ENCODE results near the gene RPS17. TPM values are rescaled to one million over a fixed set of nuclear protein-coding genes. Genes with fewer than 3 reads are reported as not detected.

Gene RPS17
- 1,000 to 10,000 TPM in 3 of 4 donors, 100 to 1,000 TPM in 1; 845 to 2,591 (median 2,334) TPM for total RNA-seq

DNA sequence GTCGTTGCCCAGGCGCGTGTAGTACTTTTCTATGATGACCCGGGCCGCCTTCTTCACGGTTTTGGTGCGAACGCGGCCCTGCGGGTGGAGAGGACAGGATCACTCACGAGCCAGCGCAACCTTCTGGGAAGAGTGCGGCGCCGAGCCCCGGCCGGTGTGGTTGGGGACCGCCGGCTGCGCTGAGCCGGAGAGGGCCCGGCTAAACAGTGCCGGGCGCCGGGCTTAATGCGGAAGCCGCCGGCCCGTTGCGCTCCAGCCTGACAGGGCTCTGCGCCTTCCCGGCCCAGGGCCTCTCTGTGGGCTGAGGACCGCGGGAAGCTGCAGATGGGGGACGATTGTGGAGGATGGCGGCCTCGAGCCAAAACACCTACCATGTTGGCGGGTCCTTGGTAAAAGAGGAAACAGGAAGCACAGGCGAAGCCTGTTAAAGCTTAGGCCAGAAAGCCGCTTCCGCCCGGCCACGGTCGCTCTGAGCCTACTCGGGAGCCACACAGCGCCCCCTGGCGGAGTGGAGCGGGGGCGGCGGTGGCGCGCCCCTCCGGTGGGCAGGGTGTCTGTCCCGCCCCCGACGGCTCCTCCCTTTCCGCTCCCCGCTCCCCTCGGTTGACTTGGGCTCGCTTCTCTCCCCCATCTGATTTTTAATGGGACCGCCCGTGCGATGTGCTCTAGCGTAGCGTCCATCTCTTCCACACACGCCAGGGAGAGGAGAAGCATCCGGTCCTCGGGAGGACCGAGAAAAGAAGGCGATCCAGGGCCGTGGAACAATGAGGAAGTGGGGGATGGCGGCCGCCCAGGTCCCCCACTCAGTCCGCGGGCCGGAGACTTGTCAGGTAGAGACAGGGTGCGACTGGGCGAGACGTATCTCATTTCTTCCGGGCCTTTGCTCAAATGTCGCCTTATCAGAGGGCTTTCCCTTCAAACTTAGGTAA lies at the start of gene RPS17:
Gene RPS17, minus strand, starts transcription at position 403 of the 929 bp plus-strand sequence. Its CDS starts 29 bp downstream, at position 374.
- no peaks in the 10 kb centered on the region for H3K9me3 ChIP-seq
- peak within 1 kb of the TSS; percentile 78 to 95 (median 91) for H3K27ac ChIP-seq
- ATAC-seq: peak; percentile 99
- TF ChIP-seq, protein P1, sequence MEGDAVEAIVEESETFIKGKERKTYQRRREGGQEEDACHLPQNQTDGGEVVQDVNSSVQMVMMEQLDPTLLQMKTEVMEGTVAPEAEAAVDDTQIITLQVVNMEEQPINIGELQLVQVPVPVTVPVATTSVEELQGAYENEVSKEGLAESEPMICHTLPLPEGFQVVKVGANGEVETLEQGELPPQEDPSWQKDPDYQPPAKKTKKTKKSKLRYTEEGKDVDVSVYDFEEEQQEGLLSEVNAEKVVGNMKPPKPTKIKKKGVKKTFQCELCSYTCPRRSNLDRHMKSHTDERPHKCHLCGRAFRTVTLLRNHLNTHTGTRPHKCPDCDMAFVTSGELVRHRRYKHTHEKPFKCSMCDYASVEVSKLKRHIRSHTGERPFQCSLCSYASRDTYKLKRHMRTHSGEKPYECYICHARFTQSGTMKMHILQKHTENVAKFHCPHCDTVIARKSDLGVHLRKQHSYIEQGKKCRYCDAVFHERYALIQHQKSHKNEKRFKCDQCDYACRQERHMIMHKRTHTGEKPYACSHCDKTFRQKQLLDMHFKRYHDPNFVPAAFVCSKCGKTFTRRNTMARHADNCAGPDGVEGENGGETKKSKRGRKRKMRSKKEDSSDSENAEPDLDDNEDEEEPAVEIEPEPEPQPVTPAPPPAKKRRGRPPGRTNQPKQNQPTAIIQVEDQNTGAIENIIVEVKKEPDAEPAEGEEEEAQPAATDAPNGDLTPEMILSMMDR (IDR thresholded peaks at IDR 0.05): peak; percentile 97 to 98 (median 98)
- TF ChIP-seq POLR2AphosphoS5 (IDR thresholded peaks at IDR 0.05) (peak; percentile 91), POLR2A (IDR thresholded peaks at IDR 0.05) (peak; percentile 89 to 91), EP300 (IDR thresholded peaks at IDR 0.05) (no peak)
- peaks cover 0 to 37% (median 12%) of the 10 kb centered on the region in 3 donors for H3K4me1 ChIP-seq
- H3K4me3 ChIP-seq: peak within 1 kb of the TSS; percentile 71 to 83
- WGBS, 2 donors (ENCODE audit: low coverage in 1 of 2): 0% methylated on average over 9 to 18 of the region's 81 CpGs
- H3K27me3 ChIP-seq: no peaks in the 10 kb centered on the region
- H3K36me3 ChIP-seq: peaks cover 0 to 46% of the 10 kb centered on the region in 2 donors

DNA sequence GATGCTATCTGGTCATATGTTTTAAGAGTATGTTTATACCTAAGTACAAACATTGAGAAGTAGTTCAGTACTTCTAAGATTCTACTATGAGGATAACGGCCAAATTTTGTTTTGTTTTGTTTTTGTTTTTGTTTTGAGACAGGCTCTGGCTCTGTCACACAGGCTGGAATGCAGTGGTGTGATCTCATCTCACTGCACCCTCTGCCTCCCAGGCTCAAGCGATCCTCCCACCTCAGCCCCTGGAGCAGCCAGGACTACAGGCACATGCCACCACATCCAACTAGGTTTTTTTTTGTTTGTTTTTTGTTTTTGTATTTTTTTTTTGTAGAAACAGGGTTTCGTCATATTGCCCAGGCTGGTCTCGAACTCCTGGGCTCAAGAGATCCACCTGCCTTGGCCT lies 47.5 kb upstream of the RPS17 start:
- Histone ChIP-seq H3K27me3 (peaks cover 9% of the 10 kb centered on the region), H3K9me3 (no peaks in the 10 kb centered on the region), H3K4me1 (no peaks in the 10 kb centered on the region), H3K36me3 (no peaks in the 10 kb centered on the region), H3K4me3 (no peak overlapping the region), H3K27ac (no peak overlapping the region)
- TF ChIP-seq POLR2AphosphoS5 (IDR thresholded peaks at IDR 0.05): no peak
- no peak for TF ChIP-seq POLR2A (IDR thresholded peaks at IDR 0.05)
- TF ChIP-seq, protein P1 (IDR thresholded peaks at IDR 0.05): no peak
- TF ChIP-seq EP300 (IDR thresholded peaks at IDR 0.05): no peak
- no peak for ATAC-seq
- 58 to 80% methylated on average over 2 of the region's 4 CpGs for WGBS, 2 donors (ENCODE audit: low coverage in 1 of 2)

DNA sequence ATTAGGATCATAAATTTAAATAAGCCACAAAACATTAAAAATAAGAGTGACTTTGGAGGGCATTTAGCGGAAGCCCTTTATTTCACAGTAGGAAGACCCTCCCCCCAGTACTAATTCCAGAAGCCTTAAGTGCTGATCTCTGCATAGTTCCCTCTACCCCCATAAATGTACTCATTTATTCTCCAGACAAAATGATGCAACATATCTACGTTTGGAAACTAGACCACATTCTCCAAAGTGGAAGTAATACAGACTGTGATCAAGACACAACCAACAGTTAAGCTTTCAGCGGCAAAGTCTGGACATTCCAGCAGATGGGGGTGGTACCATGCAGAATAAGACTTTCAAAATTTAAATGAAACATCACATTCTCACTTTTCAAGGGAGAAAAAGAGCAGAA lies 44.8 kb upstream of the RPS17 start:
- no peaks in the 10 kb centered on the region for H3K9me3 ChIP-seq
- WGBS, 2 donors (ENCODE audit: low coverage in 1 of 2): 36 to 43% methylated on average over 3 of the region's 3 CpGs
- no peaks in the 10 kb centered on the region for H3K36me3 ChIP-seq
- peaks cover 9% of the 10 kb centered on the region for H3K27me3 ChIP-seq
- H3K4me1 ChIP-seq: no peaks in the 10 kb centered on the region
- ATAC-seq: no peak
- TF ChIP-seq POLR2AphosphoS5 (IDR thresholded peaks at IDR 0.05) (no peak), POLR2A (IDR thresholded peaks at IDR 0.05) (no peak), EP300 (IDR thresholded peaks at IDR 0.05) (no peak)
- TF ChIP-seq, protein P1 (IDR thresholded peaks at IDR 0.05): no peak
- H3K4me3 ChIP-seq: no peak overlapping the region
- no peak overlapping the region for H3K27ac ChIP-seq

DNA sequence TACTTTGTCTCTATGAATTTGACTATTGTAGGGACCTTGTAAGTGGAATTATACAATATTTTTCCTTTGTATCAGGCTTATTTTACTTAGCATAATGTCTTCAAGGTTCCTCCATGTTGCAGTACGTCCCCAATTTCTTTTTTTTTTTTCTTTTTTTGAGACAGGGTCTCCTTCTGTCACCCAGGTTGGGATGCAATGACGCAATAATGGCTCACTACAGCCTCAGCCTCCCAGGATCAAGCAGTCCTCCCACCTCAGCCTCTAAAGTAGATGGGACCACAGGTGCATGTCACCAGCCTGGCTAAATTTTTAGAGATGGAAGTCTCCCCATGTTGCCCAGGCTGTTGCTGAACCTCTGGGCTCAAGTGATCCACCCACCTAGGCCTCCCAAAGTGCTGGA lies 40.5 kb upstream of the RPS17 start:
- H3K4me3 ChIP-seq: no peak overlapping the region
- no peaks in the 10 kb centered on the region for H3K27me3 ChIP-seq
- WGBS, 2 donors (ENCODE audit: low coverage in 1 of 2): 53 to 67% methylated on average over 1 to 2 of the region's 2 CpGs
- no peaks in the 10 kb centered on the region for H3K9me3 ChIP-seq
- no peaks in the 10 kb centered on the region for H3K36me3 ChIP-seq
- TF ChIP-seq, protein P1 (IDR thresholded peaks at IDR 0.05): no peak
- TF ChIP-seq POLR2A (IDR thresholded peaks at IDR 0.05) (no peak), EP300 (IDR thresholded peaks at IDR 0.05) (no peak), POLR2AphosphoS5 (IDR thresholded peaks at IDR 0.05) (no peak)
- no peak overlapping the region for H3K27ac ChIP-seq
- ATAC-seq: no peak
- no peaks in the 10 kb centered on the region for H3K4me1 ChIP-seq

Measured in gastroesophageal sphincter (tissue), 4 donors.